A549 (cell line): ENCODE measurements around the gene N4BP2.

ENCODE experiments used
- CBX8 ChIP-seq: fragments of 200-600 bp; sonication (generic); IDR thresholded peaks from 2 replicates; pipeline ENCODE4 v1.6.1; 2016
- CEBPB ChIP-seq, 2 experiments: fragments of >200 bp in 1 of 2; sonication (Bioruptor Twin) in 1 of 2; formaldehyde crosslinking in 1 of 2; IDR thresholded peaks; 2 replicates each; pipeline ENCODE4 v1.6.1; 2012 to 2016
- CHD2 ChIP-seq: fragments of 150-350 bp; IDR thresholded peaks from 2 replicates; pipeline ENCODE4 v1.6.1; 2014; ENCODE audit warnings: low read length; ENCODE audit not compliant: partially characterized antibody
- CTCF ChIP-seq: fragments of >200 bp; sonication (Bioruptor Twin); formaldehyde crosslinking; IDR thresholded peaks from 3 replicates; pipeline ENCODE4 v1.5.1; 2016
- EP300 ChIP-seq, 2 experiments: fragments of >200 bp; sonication (Bioruptor Twin); formaldehyde crosslinking; IDR thresholded peaks; 2 replicates in 1 of 2; 3 replicates in 1 of 2; pipeline ENCODE4 v1.6.1; 2016 to 2017
- HDAC2 ChIP-seq: fragments of 200-600 bp; sonication (generic); IDR thresholded peaks from 2 replicates; pipeline ENCODE4 v1.6.1; 2016
- HOXB5 ChIP-seq: fragments of 250-450 bp; sonication (Bioruptor Pico); IDR thresholded peaks from 2 replicates; pipeline ENCODE4 v1.5.0; 2020; ENCODE audit warnings: mild to moderate bottlenecking, moderate library complexity
- NR3C1 ChIP-seq: fragments of >200 bp; sonication (Bioruptor Twin); formaldehyde crosslinking; IDR thresholded peaks from 3 replicates; pipeline ENCODE4 v1.6.1; 2017
- POLR2A ChIP-seq: IDR thresholded peaks from 2 replicates; pipeline ENCODE4 v1.6.1; 2012; ENCODE audit warnings: mild to moderate bottlenecking, low read length
- RAD21 ChIP-seq, 2 experiments: fragments of >200 bp in 1 of 2; sonication (Bioruptor Twin) in 1 of 2; formaldehyde crosslinking in 1 of 2; IDR thresholded peaks in 1 of 2; conservative IDR thresholded peaks in 1 of 2; 2 replicates in 1 of 2; 3 replicates in 1 of 2; pipeline ENCODE4 v1.6.1; 2012 to 2018; ENCODE audit warnings: inconsistent platforms in 1 of 2
- TF ChIP-seq, protein P1 (sequence below): fragments of 200-600 bp; sonication (generic); IDR thresholded peaks from 2 replicates; pipeline ENCODE4 v1.6.1; 2016; ENCODE audit warnings: antibody characterized with exemption, mild to moderate bottlenecking, moderate library complexity
- TF ChIP-seq, protein P2 (sequence below): IDR thresholded peaks from 2 replicates; pipeline ENCODE4 v1.6.1; 2012

- TF ChIP-seq EP300 (IDR thresholded peaks at IDR 0.05) (no peak), CTCF (no peak), CEBPB (IDR thresholded peaks at IDR 0.05) (no peak), HDAC2 (no peak), NR3C1 (no peak), CBX8 (no peak), HOXB5 (no peak), RAD21 (conservative IDR thresholded peaks at IDR 0.05 in 1 of 2, IDR thresholded peaks at IDR 0.05 in 1 of 2) (no peak), CHD2 (no peak), POLR2A (no peak)
- TF ChIP-seq, protein P1, sequence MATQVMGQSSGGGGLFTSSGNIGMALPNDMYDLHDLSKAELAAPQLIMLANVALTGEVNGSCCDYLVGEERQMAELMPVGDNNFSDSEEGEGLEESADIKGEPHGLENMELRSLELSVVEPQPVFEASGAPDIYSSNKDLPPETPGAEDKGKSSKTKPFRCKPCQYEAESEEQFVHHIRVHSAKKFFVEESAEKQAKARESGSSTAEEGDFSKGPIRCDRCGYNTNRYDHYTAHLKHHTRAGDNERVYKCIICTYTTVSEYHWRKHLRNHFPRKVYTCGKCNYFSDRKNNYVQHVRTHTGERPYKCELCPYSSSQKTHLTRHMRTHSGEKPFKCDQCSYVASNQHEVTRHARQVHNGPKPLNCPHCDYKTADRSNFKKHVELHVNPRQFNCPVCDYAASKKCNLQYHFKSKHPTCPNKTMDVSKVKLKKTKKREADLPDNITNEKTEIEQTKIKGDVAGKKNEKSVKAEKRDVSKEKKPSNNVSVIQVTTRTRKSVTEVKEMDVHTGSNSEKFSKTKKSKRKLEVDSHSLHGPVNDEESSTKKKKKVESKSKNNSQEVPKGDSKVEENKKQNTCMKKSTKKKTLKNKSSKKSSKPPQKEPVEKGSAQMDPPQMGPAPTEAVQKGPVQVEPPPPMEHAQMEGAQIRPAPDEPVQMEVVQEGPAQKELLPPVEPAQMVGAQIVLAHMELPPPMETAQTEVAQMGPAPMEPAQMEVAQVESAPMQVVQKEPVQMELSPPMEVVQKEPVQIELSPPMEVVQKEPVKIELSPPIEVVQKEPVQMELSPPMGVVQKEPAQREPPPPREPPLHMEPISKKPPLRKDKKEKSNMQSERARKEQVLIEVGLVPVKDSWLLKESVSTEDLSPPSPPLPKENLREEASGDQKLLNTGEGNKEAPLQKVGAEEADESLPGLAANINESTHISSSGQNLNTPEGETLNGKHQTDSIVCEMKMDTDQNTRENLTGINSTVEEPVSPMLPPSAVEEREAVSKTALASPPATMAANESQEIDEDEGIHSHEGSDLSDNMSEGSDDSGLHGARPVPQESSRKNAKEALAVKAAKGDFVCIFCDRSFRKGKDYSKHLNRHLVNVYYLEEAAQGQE: no peak
- TF ChIP-seq, protein P2, sequence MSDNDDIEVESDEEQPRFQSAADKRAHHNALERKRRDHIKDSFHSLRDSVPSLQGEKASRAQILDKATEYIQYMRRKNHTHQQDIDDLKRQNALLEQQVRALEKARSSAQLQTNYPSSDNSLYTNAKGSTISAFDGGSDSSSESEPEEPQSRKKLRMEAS: no peak
Observed at GRCh38 chr4:40194602-40195161, 138.0 kb downstream of the N4BP2 start.
